Kidney (tissue), 14 donors: ENCODE measurements around the gene ENTPD8. TPM values are rescaled to one million over a fixed set of nuclear protein-coding genes. Genes with fewer than 3 reads are reported as not detected.

Experiments
- DNase-seq, 5 donors: peaks; one replicate each; pipeline ENCODE4 v3.0.0-alpha.2; 2013 to 2020
- FAIRE-seq: peaks from 2 replicates; lab custom pipeline; 2012; peaks lifted over from hg19 to GRCh38; lab: Jason Lieb, UNC
- H3K27ac ChIP-seq, 2 donors: one replicate each; pipeline ENCODE4 v1.7.0; 2013; ENCODE audit warnings: low read depth in 2 of 2, low read length in 2 of 2, inconsistent platforms in 1 of 2
- H3K27me3 ChIP-seq: one replicate; pipeline ENCODE4 v1.7.1; 2013; ENCODE audit warnings: low read length, inconsistent platforms; ENCODE audit not compliant: control insufficient read depth, insufficient read depth
- H3K36me3 ChIP-seq, 3 donors: one replicate each; pipeline versions ENCODE4 v1.7.0 to v1.7.1; 2013; ENCODE audit warnings: low read length in 3 of 3, control low read depth in 1 of 3, inconsistent platforms in 1 of 3; ENCODE audit not compliant: insufficient read depth in 3 of 3, control insufficient read depth in 2 of 3
- H3K4me1 ChIP-seq, 3 donors: one replicate each; pipeline versions ENCODE4 v1.7.0 to v1.7.1; 2013; ENCODE audit warnings: low read length in 3 of 3, inconsistent platforms in 1 of 3, low read depth in 1 of 3; ENCODE audit not compliant: control insufficient read depth in 2 of 3, insufficient read depth in 2 of 3
- H3K4me3 ChIP-seq, 3 donors: one replicate each; pipeline versions ENCODE4 v1.7.0 to v1.8.1; 2013; ENCODE audit warnings: low read length in 3 of 3, control low read depth in 1 of 3, inconsistent platforms in 1 of 3
- H3K9ac ChIP-seq, 3 donors: one replicate each; pipeline versions ENCODE4 v1.7.0 to v1.7.1; 2013; ENCODE audit warnings: low read length in 3 of 3, control low read depth in 1 of 3, inconsistent platforms in 1 of 3
- H3K9me3 ChIP-seq, 3 donors: one replicate each; pipeline versions ENCODE4 v1.7.0 to v1.7.1; 2013; ENCODE audit warnings: low read length in 3 of 3, control low read depth in 1 of 3, inconsistent platforms in 1 of 3; ENCODE audit not compliant: control insufficient read depth in 2 of 3, insufficient read depth in 1 of 3
- CTCF ChIP-seq: IDR thresholded peaks from 3 replicates; pipeline ENCODE4 v1.5.1; 2012; ENCODE audit warnings: mild to moderate bottlenecking, moderate library complexity, borderline replicate concordance; ENCODE audit not compliant: insufficient read depth; ENCODE audit errors: extremely low read depth
- intact Hi-C: fragments of 100-400 bp; cut with DNase I; formaldehyde crosslinking; loops from one replicate; pipeline ENCODE4 v1.11.1; 2022
- polyA plus RNA-seq: library from polyadenylated mRNA; stranded (reverse); fragments of 350-450 nt; fragmentation: Illumina TruSeq; extraction: RNeasy Lipid Tissue Mini Kit (QIAGEN cat#74804); gene quantifications from one replicate; pipeline ENCODE4 v1.2.3, GENCODE V29; 2014; ENCODE audit warnings: low read depth, low replicate concordance; ENCODE audit not compliant: insufficient read depth
- total RNA-seq: library from RNA; stranded (reverse); fragmentation: NEBNext Ultra II Directional; extraction: Animal tissue kit (Norgen Biotek cat#: 25700); gene quantifications from one replicate; pipeline ENCODE4 v1.2.1, GENCODE V29; 2021
- donor health status: control.
- donor health status: control.
- donor health status: control.
- donor health status: control.
- donor health status: control.
- donor health status: DM: yes; HTN: yes; CAD: no.
- donor health status: Normal renal cell carcinoma (clear cell type).

ENTPD8 gene
- total and polyA plus RNA-seq, 2 donors from 2014 or later, result 5.0 to 5.2 TPM

DNA sequence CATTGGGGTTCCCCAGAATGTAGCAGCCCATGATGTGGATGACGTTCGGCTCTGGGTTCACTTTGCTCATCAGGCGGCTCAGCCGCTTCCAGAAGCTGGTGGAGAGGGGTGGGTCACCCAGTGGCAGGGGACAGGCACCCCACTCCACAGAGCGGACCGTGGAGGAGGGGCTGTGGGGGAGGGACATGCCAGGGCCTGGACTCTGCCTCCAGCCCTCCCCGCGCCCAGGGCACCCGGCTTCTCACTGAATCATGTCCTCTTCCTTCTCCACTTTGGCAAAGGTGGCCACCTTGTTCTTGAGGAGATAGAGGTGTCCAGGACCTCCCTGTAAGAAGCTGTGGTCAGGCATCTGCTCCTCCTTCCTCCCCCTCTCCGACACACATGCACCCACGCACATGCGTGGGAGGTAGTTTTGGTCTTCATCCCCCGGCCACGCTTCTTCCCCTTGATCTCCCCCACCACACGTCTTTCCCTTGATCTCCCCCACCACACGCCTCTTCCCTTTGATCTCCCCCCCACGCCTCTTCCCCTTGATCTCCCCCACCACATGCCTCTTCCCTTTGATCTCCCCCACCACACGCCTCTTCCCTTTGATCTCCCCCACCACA lies 8.9 kb upstream of the ENTPD8 start:
- no peaks in the 10 kb centered on the region for H3K36me3 ChIP-seq
- H3K4me1 ChIP-seq, result peaks cover 0 to 13% (median 0%) of the 10 kb centered on the region in 3 donors
- no peak for TF ChIP-seq CTCF
- no peak overlapping the region for H3K9ac ChIP-seq
- no peaks in the 10 kb centered on the region for H3K9me3 ChIP-seq
- H3K27me3 ChIP-seq, result no peaks in the 10 kb centered on the region
- FAIRE-seq (no peak), DNase-seq (peak in 4 of 5 donors; percentile 15 to 69 (median 34))
- no peak overlapping the region for H3K27ac ChIP-seq
- no peak overlapping the region for H3K4me3 ChIP-seq
- intact Hi-C loops, result no loop called here

GRCh38 chr9:137449081-137449844 lies 8.1 kb upstream of the ENTPD8 start:
- H3K9ac ChIP-seq, result no peak overlapping the region
- no peaks in the 10 kb centered on the region for H3K36me3 ChIP-seq
- peaks cover 0 to 7% (median 0%) of the 10 kb centered on the region in 3 donors for H3K4me1 ChIP-seq
- FAIRE-seq (no peak), DNase-seq (peak in 2 of 5 donors; percentile 48 to 71)
- intact Hi-C loops, result no loop called here
- no peak for TF ChIP-seq CTCF
- no peaks in the 10 kb centered on the region for H3K9me3 ChIP-seq
- H3K4me3 ChIP-seq, result no peak overlapping the region
- no peaks in the 10 kb centered on the region for H3K27me3 ChIP-seq
- H3K27ac ChIP-seq, result no peak overlapping the region

GRCh38 chr9:137448602-137448962 lies 7.4 kb upstream of the ENTPD8 start:
- intact Hi-C loops, result no loop called here
- DNase-seq, result peak in 1 of 5 donors; percentile 65

More at GRCh38 chr9:137448602-137448962, 7.4 kb upstream of the ENTPD8 start:
- no peak overlapping the region for H3K27ac ChIP-seq
- H3K27me3 ChIP-seq, result no peaks in the 10 kb centered on the region
- TF ChIP-seq CTCF, result no peak
- H3K9me3 ChIP-seq, result no peaks in the 10 kb centered on the region
- no peak for FAIRE-seq
- no peaks in the 10 kb centered on the region for H3K36me3 ChIP-seq
- peaks cover 0 to 6% (median 0%) of the 10 kb centered on the region in 3 donors for H3K4me1 ChIP-seq
- H3K4me3 ChIP-seq, result no peak overlapping the region
- H3K9ac ChIP-seq, result no peak overlapping the region
